ENCODE results near the gene SULT4A1. TPM values are rescaled to one million over a fixed set of nuclear protein-coding genes. Genes with fewer than 3 reads are reported as not detected.
A peak's percentile ranks its signal among the peaks of the same experiment; 100 is the strongest.

Gene SULT4A1
- total and polyA plus RNA-seq, 8 donors, result 0.12 to 2.2 (median 0.77) TPM; not detected in 4

GRCh38 chr22:43827926-43828724 lies 34.2 kb downstream of the SULT4A1 start:
- 83 to 86% (median 85%) methylated on average over 16 of the region's 16 CpGs for WGBS, 5 donors
- H3K27ac ChIP-seq, result no peak overlapping the region
- H3K27me3 ChIP-seq, result peaks cover 0 to 26% (median 4%) of the 10 kb centered on the region in 3 donors
- no peaks in the 10 kb centered on the region for H3K9me3 ChIP-seq
- no peaks in the 10 kb centered on the region for H3K36me3 ChIP-seq
- DNase-seq, result peak in 1 of 2 donors; percentile 8
- no peak for TF ChIP-seq POLR2A (IDR thresholded peaks at IDR 0.05)
- peaks cover 15 to 29% (median 20%) of the 10 kb centered on the region in 4 donors for H3K4me1 ChIP-seq
- intact Hi-C loops (cut with DNase I; ENCODE audit: low total_unique reads), result no loop called here
- H3K4me3 ChIP-seq, result no peak overlapping the region

GRCh38 chr22:43827003-43827735 lies 35.1 kb downstream of the SULT4A1 start:
- peaks cover 0 to 23% (median 8%) of the 10 kb centered on the region in 3 donors for H3K27me3 ChIP-seq
- WGBS, 5 donors, result 55 to 71% (median 67%) methylated on average over 13 of the region's 13 CpGs
- H3K4me3 ChIP-seq, result no peak overlapping the region
- H3K4me1 ChIP-seq, result peaks cover 17 to 33% (median 21%) of the 10 kb centered on the region in 4 donors
- intact Hi-C loops (cut with DNase I; ENCODE audit: low total_unique reads), result no loop called here
- no peak for TF ChIP-seq CTCF (IDR thresholded peaks at IDR 0.05)
- TF ChIP-seq POLR2A (IDR thresholded peaks at IDR 0.05), result no peak
- TF ChIP-seq POLR2AphosphoS5 (IDR thresholded peaks at IDR 0.05), result no peak
- TF ChIP-seq EP300 (IDR thresholded peaks at IDR 0.05), result no peak
- H3K36me3 ChIP-seq, result no peaks in the 10 kb centered on the region
- H3K27ac ChIP-seq, result peak overlapping the region in 2 of 5 donors; percentile 18 to 57
- DNase-seq, result peak in 1 of 2 donors; percentile 14
- H3K9me3 ChIP-seq, result no peaks in the 10 kb centered on the region

- peak overlapping the region in 2 of 5 donors; percentile 18 to 57 for H3K27ac ChIP-seq
- peak; percentile 41 to 76 for DNase-seq
- 28 to 43% (median 40%) methylated on average over 16 of the region's 16 CpGs for WGBS, 5 donors
Measured at GRCh38 chr22:43826142-43827002, 35.9 kb downstream of the SULT4A1 start.

GRCh38 chr22:43825651-43826050 lies 36.7 kb downstream of the SULT4A1 start:
- Histone ChIP-seq H3K9me3 (no peaks in the 10 kb centered on the region), H3K27ac (no peak overlapping the region), H3K4me1 (peaks cover 22 to 37% (median 25%) of the 10 kb centered on the region in 4 donors), H3K36me3 (no peaks in the 10 kb centered on the region), H3K27me3 (peaks cover 0 to 38% (median 11%) of the 10 kb centered on the region in 3 donors), H3K4me3 (no peak overlapping the region)
- 78 to 85% (median 80%) methylated on average over 11 of the region's 11 CpGs for WGBS, 5 donors
- no peak for TF ChIP-seq CTCF (IDR thresholded peaks at IDR 0.05)
- no peak for TF ChIP-seq POLR2A (IDR thresholded peaks at IDR 0.05)
- no peak for TF ChIP-seq POLR2AphosphoS5 (IDR thresholded peaks at IDR 0.05)
- no peak for TF ChIP-seq EP300 (IDR thresholded peaks at IDR 0.05)
- intact Hi-C loops (cut with DNase I; ENCODE audit: low total_unique reads), result no loop called here
- peak in 1 of 2 donors; percentile 0 for DNase-seq

More at GRCh38 chr22:43826142-43827002, 35.9 kb downstream of the SULT4A1 start:
- Histone ChIP-seq H3K36me3 (no peaks in the 10 kb centered on the region), H3K27me3 (peaks cover 0 to 31% (median 11%) of the 10 kb centered on the region in 3 donors), H3K4me1 (peaks cover 17 to 33% (median 21%) of the 10 kb centered on the region in 4 donors), H3K9me3 (no peaks in the 10 kb centered on the region), H3K4me3 (no peak overlapping the region)
- TF ChIP-seq CTCF (IDR thresholded peaks at IDR 0.05) (peak in 4 of 7 experiments; percentile 13 to 34 (median 29)), EP300 (IDR thresholded peaks at IDR 0.05) (no peak), POLR2AphosphoS5 (IDR thresholded peaks at IDR 0.05) (peak in 1 of 3 donors; percentile 12), POLR2A (IDR thresholded peaks at IDR 0.05) (no peak)
- intact Hi-C loops (cut with DNase I; ENCODE audit: low total_unique reads), result no loop called here
